ENCODE measurements around the gene TNNT2.

The TNNT2 gene

GRCh38 chr1:201384406-201384782, 6.9 kb upstream of the TNNT2 start:
- no peak for TF ChIP-seq JUND (IDR thresholded peaks at IDR 0.05; ENCODE audit: low read depth)
- in situ Hi-C loops (cut with HindIII; ENCODE audit: low pct_unique_long_range_greater_than_20kb, low sequenced_read_pairs) = no loop called here
- DNase-seq (ENCODE audit: low read depth in 1 of 2, low spot score in 1 of 2) = no peak

GRCh38 chr1:201383647-201384405, 6.3 kb upstream of the TNNT2 start:
- peak in 1 of 2 experiments; percentile 65 for DNase-seq (ENCODE audit: low read depth in 1 of 2, low spot score in 1 of 2)
- in situ Hi-C loops (cut with HindIII; ENCODE audit: low pct_unique_long_range_greater_than_20kb, low sequenced_read_pairs) = no loop called here
- no peak for TF ChIP-seq JUND (IDR thresholded peaks at IDR 0.05; ENCODE audit: low read depth)

- in situ Hi-C loops (cut with HindIII; ENCODE audit: low pct_unique_long_range_greater_than_20kb, low sequenced_read_pairs) = no loop called here
- no peak for TF ChIP-seq JUND (IDR thresholded peaks at IDR 0.05; ENCODE audit: low read depth)
- DNase-seq (ENCODE audit: low read depth in 1 of 2, low spot score in 1 of 2) = peak; percentile 71 to 95
These were observed 3.6 kb upstream of the TNNT2 start for GRCh38 chr1:201381130-201381529.

- DNase-seq (ENCODE audit: low read depth in 1 of 2, low spot score in 1 of 2) = no peak
- in situ Hi-C loops (cut with HindIII; ENCODE audit: low pct_unique_long_range_greater_than_20kb, low sequenced_read_pairs) = no loop called here
- TF ChIP-seq JUND (IDR thresholded peaks at IDR 0.05; ENCODE audit: low read depth) = no peak
These were observed 2.3 kb upstream of the TNNT2 start for GRCh38 chr1:201379733-201380242.

GRCh38 chr1:201378804-201379203, 1.3 kb upstream of the TNNT2 start:
- TF ChIP-seq JUND (IDR thresholded peaks at IDR 0.05; ENCODE audit: low read depth) = no peak
- DNase-seq (ENCODE audit: low read depth in 1 of 2, low spot score in 1 of 2) = no peak
- in situ Hi-C loops (cut with HindIII; ENCODE audit: low pct_unique_long_range_greater_than_20kb, low sequenced_read_pairs) = no loop called here

- DNase-seq (ENCODE audit: low read depth in 1 of 2, low spot score in 1 of 2) = peak; percentile 63 to 73
- TF ChIP-seq JUND (IDR thresholded peaks at IDR 0.05; ENCODE audit: low read depth) = no peak
- in situ Hi-C loops (cut with HindIII; ENCODE audit: low pct_unique_long_range_greater_than_20kb, low sequenced_read_pairs) = no loop called here
These were observed 761 bp downstream of the TNNT2 start for GRCh38 chr1:201376464-201377374.

GRCh38 chr1:201376107-201376463, 1.4 kb downstream of the TNNT2 start:
- no peak for TF ChIP-seq JUND (IDR thresholded peaks at IDR 0.05; ENCODE audit: low read depth)
- in situ Hi-C loops (cut with HindIII; ENCODE audit: low pct_unique_long_range_greater_than_20kb, low sequenced_read_pairs) = no loop called here
- DNase-seq (ENCODE audit: low read depth in 1 of 2, low spot score in 1 of 2) = peak in 1 of 2 experiments; percentile 48

GRCh38 chr1:201375169-201375568, 2.3 kb downstream of the TNNT2 start:
- no peak for DNase-seq (ENCODE audit: low read depth in 1 of 2, low spot score in 1 of 2)
- TF ChIP-seq JUND (IDR thresholded peaks at IDR 0.05; ENCODE audit: low read depth) = no peak
- in situ Hi-C loops (cut with HindIII; ENCODE audit: low pct_unique_long_range_greater_than_20kb, low sequenced_read_pairs) = no loop called here

GRCh38 chr1:201374364-201374763, 3.1 kb downstream of the TNNT2 start:
- in situ Hi-C loops (cut with HindIII; ENCODE audit: low pct_unique_long_range_greater_than_20kb, low sequenced_read_pairs) = no loop called here
- no peak for TF ChIP-seq JUND (IDR thresholded peaks at IDR 0.05; ENCODE audit: low read depth)
- DNase-seq (ENCODE audit: low read depth in 1 of 2, low spot score in 1 of 2) = no peak

- peak in 1 of 2 experiments; percentile 30 for DNase-seq (ENCODE audit: low read depth in 1 of 2, low spot score in 1 of 2)
- no peak for TF ChIP-seq JUND (IDR thresholded peaks at IDR 0.05; ENCODE audit: low read depth)
- in situ Hi-C loops (cut with HindIII; ENCODE audit: low pct_unique_long_range_greater_than_20kb, low sequenced_read_pairs) = no loop called here
These were observed 5.7 kb downstream of the TNNT2 start for GRCh38 chr1:201371792-201372191.

- TF ChIP-seq JUND (IDR thresholded peaks at IDR 0.05; ENCODE audit: low read depth) = no peak
- no peak for DNase-seq (ENCODE audit: low read depth in 1 of 2, low spot score in 1 of 2)
- in situ Hi-C loops (cut with HindIII; ENCODE audit: low pct_unique_long_range_greater_than_20kb, low sequenced_read_pairs) = no loop called here
These were observed 6.2 kb downstream of the TNNT2 start for GRCh38 chr1:201371276-201371675.

- in situ Hi-C loops (cut with HindIII; ENCODE audit: low pct_unique_long_range_greater_than_20kb, low sequenced_read_pairs) = no loop called here
- TF ChIP-seq JUND (IDR thresholded peaks at IDR 0.05; ENCODE audit: low read depth) = no peak
- no peak for DNase-seq (ENCODE audit: low read depth in 1 of 2, low spot score in 1 of 2)
These were observed 7.0 kb downstream of the TNNT2 start for GRCh38 chr1:201370500-201370899.

GRCh38 chr1:201369209-201369608, 8.3 kb downstream of the TNNT2 start:
- no peak for TF ChIP-seq JUND (IDR thresholded peaks at IDR 0.05; ENCODE audit: low read depth)
- in situ Hi-C loops (cut with HindIII; ENCODE audit: low pct_unique_long_range_greater_than_20kb, low sequenced_read_pairs) = no loop called here
- no peak for DNase-seq (ENCODE audit: low read depth in 1 of 2, low spot score in 1 of 2)

Data from T47D (cell line).